GM18519 (cell line): Measurements from ENCODE around the gene CSNK1E.

Experiments used
- ATAC-seq: cut with Tn5 transposase; IDR thresholded peaks from one replicate; pipeline ENCODE4 v1.9.1; 2021; ENCODE audit warnings: mild to moderate bottlenecking, moderate library complexity; ENCODE audit not compliant: unreplicated experiment, low FRiP score

Gene CSNK1E

DNA sequence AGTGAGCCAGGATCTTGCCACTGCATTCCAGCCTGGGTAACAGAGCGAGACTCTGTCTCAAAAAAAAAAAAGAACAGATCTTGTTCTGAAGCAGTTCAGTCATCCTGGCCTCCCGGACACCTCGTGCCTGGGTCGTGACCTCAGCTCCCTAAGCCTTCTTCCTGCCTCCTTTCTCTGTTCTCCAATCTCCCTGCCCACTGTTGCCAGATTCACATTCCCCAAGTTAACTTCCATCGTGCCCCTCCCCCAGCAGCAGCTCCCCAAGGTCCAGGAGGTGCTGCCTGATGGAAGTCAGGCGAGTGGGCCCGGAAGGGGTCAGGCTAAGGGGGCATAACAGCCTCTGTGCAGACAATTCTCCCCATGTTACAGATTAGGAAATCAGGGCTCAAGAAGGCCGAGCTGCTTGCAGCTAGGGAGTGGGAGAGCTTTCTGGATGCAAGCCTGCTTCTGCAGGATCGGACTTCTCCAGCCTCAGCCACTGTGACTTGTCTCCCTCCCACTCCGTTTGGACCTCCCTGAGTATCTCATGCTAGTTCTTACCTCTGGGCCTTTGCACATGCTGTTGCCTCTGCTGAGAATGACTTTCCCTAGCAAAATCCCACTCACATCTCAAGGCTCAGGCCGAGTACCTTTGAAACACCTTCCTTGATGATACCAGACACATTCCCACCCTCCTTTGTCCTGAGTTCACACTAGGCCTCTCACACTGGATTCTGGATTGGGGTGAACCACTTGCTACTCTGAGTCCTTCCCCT is 30.1 kb downstream of the CSNK1E start:
- ATAC-seq, result no peak

GRCh38 chr22:38285018-38285417 is 32.2 kb downstream of the CSNK1E start:
- ATAC-seq, result no peak

- no peak for ATAC-seq
These were observed 33.2 kb downstream of the CSNK1E start for GRCh38 chr22:38284042-38284402.

DNA sequence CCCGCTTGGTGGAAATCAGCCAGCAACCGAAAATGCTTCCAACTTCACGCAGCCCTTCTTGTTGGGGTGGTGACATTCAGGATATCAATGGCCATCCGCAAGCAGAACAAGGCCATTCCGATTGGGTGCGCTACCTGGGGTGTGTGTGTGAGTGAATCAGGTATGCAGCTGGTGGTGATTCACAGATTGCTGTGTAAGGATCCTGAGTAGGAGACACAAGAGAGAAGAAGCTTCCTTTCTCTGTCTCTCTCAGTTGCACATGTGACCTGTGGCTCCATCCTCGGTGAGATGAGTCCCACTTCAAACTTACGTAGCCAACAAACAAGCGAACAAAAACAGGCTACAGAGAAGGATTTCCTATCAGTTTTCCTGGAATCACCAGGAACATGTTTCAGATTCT is 34.8 kb downstream of the CSNK1E start:
- ATAC-seq, result no peak

DNA sequence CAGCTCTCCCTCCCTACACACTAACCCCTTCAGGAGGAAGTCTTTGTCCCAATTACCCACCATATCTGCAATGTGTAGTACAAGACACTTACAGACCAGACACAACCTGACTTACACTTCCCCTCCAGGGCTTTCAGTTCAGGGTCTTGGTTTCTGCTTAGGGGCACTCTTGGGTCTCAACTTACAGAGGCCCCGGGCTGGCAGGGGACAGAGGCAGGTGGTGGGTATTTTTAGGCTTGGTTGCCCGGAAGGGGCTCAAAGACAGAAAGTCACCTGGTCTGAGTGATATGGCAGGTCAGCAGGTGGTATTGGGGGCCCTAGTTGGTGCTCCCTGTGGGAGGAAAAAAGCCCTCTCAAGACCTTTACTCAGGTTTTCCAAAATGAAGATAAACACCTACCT is 41.1 kb downstream of the CSNK1E start:
- no peak for ATAC-seq

- ATAC-seq, result no peak
These were observed 44.0 kb downstream of the CSNK1E start for GRCh38 chr22:38273135-38273826.

DNA sequence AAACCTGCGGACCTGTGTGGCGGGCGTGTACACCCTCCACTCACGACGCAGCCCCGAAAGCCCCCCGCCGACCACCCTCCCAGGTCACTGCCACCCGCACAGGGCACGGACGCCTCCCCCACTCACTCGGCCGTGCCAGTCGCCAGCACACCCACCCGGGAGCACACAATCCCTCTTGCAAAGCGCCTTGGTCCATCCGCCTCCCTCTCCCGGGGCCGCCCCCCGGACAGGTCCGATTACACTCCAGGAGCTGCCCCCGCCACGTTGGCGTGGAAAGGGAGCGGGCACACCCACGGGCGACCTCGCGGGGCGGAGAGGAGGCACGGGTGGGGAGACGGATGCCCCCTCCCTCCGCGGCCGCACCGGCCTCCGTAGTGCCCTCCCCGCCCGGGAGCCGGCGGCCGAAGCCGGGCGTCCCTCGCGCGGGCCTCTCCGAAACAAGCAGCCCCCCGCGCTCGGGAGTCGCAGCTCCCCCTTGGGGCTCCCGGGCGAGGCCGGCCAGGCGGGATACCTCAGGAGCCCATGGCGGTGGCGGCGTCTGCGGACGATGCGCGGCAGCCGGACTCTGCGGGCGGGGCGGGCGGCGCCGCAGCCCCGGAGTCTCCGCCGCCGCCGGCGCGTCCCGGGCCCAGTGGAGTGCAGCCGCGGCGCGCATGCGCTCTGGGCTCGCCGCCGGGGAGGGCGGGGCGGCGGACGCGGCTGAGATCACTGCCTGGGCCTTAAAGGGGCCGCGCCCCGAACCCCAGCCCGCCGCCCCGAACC is 44.7 kb downstream of the CSNK1E start, which contains the start of gene TMEM184B:
TSS of gene TMEM184B (minus strand) at position 638 of the 762 bp plus-strand sequence. CDS start 25,049 bp downstream, outside the sequence.
- ATAC-seq, result no peak

DNA sequence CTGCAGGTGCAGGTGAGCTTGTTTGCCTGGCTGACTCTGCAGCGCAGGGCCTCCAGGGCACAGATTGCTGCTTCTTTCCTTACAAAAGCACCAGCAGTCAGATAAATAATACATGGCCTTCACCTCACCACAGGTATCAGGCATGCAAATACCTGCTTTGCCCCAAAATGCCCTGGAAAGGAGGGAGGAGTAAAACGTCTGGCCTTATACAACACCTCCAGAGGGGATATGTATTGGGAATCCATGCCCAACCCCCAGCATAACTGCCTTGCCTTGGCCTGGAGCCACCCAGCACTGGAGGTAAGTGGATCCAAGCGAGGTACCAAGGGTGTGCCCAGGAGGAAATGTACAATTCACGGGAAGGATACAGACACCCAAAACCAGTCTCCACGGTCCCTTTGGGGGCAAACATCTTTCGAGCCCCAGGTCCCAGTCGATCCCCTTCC is 45.3 kb downstream of the CSNK1E start:
- ATAC-seq, result no peak

DNA sequence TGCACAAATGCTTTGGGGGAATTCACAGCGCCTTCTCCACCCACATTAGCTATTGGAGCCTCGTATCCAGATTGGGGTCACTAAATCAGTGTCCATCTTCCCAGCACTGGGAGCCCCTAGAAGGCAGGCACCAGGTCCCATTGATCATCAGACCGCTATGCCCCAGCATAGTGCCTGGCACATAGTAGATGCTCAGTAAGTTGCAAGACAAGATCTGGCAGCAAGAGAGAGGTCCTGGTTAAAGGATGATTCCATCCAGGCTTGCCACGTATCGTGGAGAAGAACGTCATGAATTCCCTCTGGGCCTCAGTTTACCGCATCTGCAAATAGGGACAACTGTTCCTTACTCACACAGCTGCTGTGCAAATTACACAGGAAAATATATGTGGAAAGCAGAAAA is 46.1 kb downstream of the CSNK1E start:
- no peak for ATAC-seq

DNA sequence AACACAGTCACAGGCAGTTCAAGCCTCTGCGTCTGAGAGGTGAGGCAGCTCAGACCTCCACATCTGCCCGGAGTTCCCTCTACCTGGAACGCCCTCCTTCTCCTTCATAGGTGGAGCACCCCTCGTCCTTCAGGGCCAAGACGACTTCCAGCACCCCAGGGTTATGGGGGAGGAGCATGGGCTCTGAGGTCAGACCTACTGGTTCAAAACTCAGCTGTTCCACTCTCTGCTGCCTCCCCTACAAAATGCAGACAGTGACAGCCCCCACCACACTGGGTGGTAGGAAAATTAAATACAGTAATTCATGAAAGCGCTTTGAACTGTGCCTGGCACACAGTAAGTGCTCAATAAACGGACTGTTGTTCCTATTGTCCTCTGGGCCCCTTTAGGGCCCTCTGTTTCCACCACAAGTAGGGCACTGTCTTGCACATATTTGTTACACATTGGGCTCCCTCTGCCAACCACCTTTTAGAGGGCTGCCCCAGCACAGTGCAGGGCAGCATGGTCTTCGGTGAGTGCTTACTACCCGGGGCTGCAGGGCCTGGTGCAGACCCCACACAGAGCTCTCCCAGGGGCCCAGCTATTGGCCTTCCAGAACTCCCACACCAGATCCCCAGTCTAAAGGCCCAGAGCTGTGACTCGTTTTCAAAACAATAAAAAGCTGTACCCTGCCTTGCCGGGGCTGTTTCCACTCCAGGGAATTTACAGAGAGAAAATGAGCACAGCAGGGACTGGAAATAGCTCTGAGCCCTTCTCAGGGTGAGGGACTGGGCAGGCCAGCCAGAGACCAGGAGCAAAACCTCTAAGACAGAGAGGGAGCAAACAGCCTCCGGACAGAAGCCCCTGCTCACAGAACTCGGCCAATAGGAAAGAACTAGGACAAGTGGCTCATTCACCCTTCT is 46.9 kb downstream of the CSNK1E start:
- ATAC-seq, result no peak

DNA sequence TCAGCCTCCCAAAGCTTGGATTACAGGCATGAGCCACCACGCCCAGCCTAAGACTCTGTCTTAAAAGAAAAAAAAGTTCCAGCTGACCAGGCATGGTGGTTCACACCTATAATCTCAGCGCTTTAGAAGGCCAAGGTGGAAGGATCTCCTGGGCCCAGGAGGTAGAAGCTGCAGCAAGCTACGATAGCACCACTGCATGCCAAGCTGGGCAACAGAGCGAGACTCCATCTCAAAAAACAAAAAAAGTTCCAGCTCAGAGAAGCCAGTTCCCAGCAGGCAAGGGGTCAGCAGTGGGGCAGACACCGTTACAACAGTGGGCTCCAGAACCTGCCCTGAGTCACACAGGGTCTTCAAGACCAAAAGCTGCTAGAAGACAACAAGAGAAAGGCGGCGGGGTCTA is 47.8 kb downstream of the CSNK1E start:
- ATAC-seq, result no peak

DNA sequence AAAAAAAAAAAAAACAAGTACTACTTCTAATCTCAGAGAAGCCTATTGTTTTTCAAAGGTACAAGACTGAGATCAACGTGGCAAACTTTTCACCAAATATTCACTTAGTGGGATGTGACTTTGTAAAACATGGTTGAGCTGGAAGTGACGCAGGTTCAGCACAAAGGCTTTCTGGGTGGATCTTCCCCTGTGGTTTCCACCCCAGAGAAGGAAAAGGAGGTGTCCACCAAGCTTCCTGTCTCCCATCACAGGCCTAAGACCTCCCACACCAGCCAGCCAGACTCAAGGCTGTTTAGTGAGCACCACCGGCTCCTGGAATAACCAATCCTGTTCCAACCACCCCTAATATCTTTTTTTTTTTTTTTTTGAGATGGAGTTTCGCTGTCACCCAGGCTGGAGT is 50.1 kb downstream of the CSNK1E start:
- no peak for ATAC-seq

- no peak for ATAC-seq
These were observed 51.1 kb downstream of the CSNK1E start for GRCh38 chr22:38266120-38266519.

DNA sequence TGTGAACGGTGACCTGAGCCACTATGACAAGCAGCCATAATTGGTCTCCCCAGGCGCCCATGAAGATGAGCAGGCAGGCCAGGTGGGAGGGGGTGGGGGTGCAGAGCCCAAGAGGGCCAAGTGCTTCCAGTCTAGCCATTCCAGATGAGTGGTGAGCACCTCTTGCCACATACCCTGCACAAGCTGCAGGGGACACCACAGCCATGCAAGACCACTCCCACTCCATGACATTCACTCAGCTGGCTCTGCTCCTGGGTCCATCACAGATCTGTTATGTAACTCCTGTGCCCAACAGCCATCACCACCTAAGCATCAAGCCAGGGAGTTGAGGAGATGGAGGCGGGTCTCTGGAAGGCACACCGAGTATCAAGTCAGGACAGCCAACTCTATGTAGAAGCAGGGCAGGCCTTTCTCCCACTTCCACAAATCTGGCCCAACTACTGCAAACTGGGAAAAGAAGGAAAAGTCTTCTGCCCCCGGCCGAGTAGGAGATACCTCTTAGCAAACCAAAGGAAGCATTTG is 52.9 kb downstream of the CSNK1E start:
- no peak for ATAC-seq

GRCh38 chr22:38262051-38262795 is 55.0 kb downstream of the CSNK1E start:
- no peak for ATAC-seq

DNA sequence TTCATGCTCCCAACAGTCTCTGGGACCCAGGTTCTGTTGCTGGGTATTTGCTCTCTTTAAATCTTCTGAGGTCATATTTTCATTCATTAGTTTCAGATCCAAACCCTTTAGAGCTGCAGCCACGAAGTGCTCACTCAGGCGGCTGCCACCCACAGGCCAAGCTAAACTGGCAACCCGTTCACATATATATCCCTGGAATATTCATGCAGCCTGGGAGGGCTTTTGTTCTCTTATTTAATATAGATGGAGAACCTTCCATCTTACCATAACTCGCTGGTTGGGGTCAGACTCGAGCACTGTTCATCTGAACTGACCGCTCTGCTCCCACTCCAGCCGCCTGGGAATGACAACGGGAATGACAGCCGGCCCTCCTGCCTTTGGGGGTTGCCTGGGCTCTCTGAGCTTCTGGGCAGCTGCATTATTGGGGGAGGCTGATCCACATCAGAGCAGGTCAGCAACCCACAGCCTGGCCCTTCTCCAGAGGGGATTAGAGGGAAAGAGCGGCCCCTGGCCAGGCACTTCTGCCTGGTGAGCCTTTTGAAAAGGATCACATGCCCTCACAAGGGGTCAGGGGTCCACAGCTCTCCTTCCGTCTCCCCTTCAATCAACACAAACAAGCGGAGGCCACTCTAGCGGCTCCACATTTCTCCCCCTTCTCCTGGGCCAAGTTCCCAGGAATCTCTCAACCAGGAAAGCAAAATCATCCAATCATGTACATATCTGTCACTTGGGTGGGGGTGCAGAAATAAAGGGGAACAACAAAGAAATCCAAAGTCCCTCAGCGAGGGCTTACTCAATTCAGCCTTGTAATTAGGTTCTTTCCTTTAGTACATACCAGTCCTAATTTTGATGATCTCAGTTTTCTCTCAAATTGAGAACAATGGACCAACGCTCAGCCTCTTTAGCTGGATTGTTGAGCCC is 56.2 kb downstream of the CSNK1E start:
- ATAC-seq, result no peak

GRCh38 chr22:38259370-38259769 is 57.9 kb downstream of the CSNK1E start:
- no peak for ATAC-seq

DNA sequence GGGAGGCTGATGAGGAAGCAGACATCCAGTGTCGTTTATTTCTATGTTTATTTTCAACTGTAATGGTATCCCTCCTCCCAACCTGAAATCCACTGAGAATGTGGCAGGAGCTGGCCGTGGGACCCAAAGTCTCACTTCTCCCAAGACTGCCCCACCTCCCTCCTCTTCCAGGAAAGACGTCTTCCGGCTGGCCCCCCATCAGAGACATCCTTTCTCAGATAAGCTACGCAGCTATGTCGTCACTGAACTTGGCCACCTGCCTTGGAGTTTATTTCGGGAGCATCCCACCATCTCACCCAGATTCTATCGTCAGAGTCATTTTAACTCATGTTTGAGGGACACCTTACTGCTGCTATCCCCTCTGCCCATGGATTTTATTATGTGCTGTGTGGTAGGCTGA is 58.3 kb downstream of the CSNK1E start:
- no peak for ATAC-seq
